Ectodermal cell (in vitro differentiated cells): ENCODE measurements around the gene EXOG.

Experiments
- H3K27ac ChIP-seq: 2 replicates; pipeline ENCODE4 v1.7.0; 2013; ENCODE audit warnings: mild to moderate bottlenecking, low read depth, low read length; ENCODE audit not compliant: insufficient read depth, poor library complexity, severe bottlenecking
- H3K27me3 ChIP-seq: 2 replicates; pipeline ENCODE4 v1.7.0; 2013; ENCODE audit warnings: mild to moderate bottlenecking, low read length; ENCODE audit not compliant: insufficient read depth, control insufficient read depth, poor library complexity, severe bottlenecking
- H3K36me3 ChIP-seq: one replicate; pipeline ENCODE4 v1.7.0; 2013; ENCODE audit warnings: low read length; ENCODE audit not compliant: control insufficient read depth, insufficient read depth
- H3K4me1 ChIP-seq: one replicate; pipeline ENCODE4 v1.7.0; 2013; ENCODE audit warnings: low read length; ENCODE audit not compliant: control insufficient read depth, insufficient read depth
- H3K4me3 ChIP-seq: 2 replicates; pipeline ENCODE4 v1.7.0; 2013; ENCODE audit warnings: low read depth, low read length, control low read depth; ENCODE audit not compliant: insufficient read depth
- H3K9me3 ChIP-seq: 2 replicates; pipeline ENCODE4 v1.7.0; 2013; ENCODE audit warnings: mild to moderate bottlenecking, low read length, moderate library complexity; ENCODE audit not compliant: control insufficient read depth
- WGBS, 2 experiments: methylation state at CpG; one replicate each; pipeline ENCODE4 v1.1.7; 2013; ENCODE audit warnings: missing lambda C conversion rate in 2 of 2; 5-methylcytosine and 5-hydroxymethylcytosine counted together

Gene EXOG

DNA sequence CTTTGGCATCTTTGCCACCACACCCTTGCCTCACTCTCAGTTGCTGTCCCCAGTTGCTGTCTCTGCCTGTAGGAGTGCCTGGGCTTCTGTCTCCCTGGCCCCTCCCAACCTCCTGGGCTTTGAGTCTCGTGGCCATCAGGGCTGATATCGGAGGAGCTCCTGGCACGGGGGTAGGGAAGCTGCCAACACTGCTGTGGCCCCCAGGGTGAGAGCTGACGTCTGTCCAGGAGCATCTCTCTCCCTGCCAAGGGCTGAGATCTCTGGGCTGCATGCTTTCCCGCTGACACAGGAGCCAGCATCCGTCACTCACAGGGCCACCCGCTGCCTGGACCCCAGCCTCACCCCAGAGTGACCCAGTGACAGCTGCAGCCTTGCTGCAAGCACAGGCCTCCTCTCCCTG is 47.4 kb downstream of the EXOG start:
- no peak overlapping the region for H3K4me3 ChIP-seq
- 76 to 81% methylated on average over 7 of the region's 7 CpGs for WGBS, 2 experiments
- H3K9me3 ChIP-seq, result no peaks in the 10 kb centered on the region
- H3K4me1 ChIP-seq, result no peaks in the 10 kb centered on the region
- no peaks in the 10 kb centered on the region for H3K27me3 ChIP-seq
- H3K27ac ChIP-seq, result no peak overlapping the region
- no peaks in the 10 kb centered on the region for H3K36me3 ChIP-seq

DNA sequence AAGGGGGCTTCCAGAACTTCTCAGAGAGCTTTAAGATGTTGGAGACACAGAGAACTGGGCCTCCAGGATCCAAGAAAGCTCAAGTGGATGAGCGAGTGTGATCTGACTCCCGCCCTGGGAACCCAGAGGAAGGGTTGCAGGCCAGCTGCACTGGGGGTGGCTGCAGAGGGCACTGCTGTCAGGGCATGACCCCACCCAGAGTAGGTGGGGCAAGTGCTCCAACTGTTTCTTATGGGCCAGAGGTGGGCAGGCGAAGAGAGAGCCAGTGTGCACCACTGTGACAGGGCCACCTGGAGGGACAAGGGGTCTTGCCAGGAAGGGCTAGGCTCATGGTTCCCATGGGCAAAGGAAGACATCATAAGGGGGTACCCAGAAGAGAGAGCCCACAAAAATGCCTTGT is 48.8 kb downstream of the EXOG start:
- Histone ChIP-seq H3K27ac (no peak overlapping the region), H3K4me3 (no peak overlapping the region), H3K27me3 (no peaks in the 10 kb centered on the region), H3K9me3 (no peaks in the 10 kb centered on the region), H3K4me1 (no peaks in the 10 kb centered on the region), H3K36me3 (no peaks in the 10 kb centered on the region)
- 93 to 95% methylated on average over 3 of the region's 3 CpGs for WGBS, 2 experiments

DNA sequence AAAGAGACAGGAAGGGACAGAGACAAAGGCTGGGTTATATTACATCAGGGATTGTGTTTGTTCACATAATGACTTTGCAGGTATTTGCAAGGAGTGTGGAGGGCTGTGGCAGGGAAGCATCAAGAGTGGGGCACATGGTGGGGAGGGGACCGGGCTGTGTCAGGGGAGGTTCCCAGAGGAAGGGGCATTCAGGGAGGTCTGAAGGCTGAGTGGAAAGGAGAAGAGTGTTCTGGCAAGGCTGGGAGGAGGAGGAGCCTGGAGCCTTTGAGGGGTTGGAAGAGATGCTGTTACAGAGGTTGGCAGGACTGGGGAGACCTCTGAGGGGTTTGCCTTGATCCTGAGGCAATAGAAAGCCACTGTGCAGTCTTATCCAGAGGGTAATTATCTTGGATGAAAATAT is 49.4 kb downstream of the EXOG start:
- Histone ChIP-seq H3K4me3 (no peak overlapping the region), H3K27me3 (no peaks in the 10 kb centered on the region), H3K4me1 (no peaks in the 10 kb centered on the region), H3K27ac (no peak overlapping the region), H3K36me3 (no peaks in the 10 kb centered on the region), H3K9me3 (no peaks in the 10 kb centered on the region)
- WGBS, 2 experiments, result 85 to 96% methylated on average over 1 of the region's 1 CpG

DNA sequence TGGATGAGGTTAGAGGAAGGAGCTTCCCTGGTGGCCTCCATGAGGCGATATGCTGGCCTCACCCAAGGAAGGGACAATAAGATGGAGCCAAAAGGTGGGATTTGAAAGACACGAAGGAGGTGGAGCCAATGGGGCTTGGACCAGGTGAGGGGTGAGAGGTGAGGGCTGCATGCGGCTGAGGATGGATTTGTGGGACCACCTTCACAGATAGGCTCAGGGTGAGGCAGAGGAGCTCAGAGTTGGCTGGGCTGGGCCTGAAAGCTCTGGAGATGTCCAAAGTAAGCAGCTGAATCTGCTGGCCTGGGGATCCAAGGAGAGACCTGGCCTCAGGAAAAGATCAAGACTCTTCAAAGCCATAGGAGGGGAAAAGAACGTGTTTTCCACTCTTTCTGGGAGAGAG is 49.8 kb downstream of the EXOG start:
- H3K4me3 ChIP-seq, result no peak overlapping the region
- H3K27me3 ChIP-seq, result no peaks in the 10 kb centered on the region
- H3K36me3 ChIP-seq, result no peaks in the 10 kb centered on the region
- H3K9me3 ChIP-seq, result no peaks in the 10 kb centered on the region
- H3K4me1 ChIP-seq, result no peaks in the 10 kb centered on the region
- 94 to 95% methylated on average over 4 of the region's 4 CpGs for WGBS, 2 experiments
- no peak overlapping the region for H3K27ac ChIP-seq

DNA sequence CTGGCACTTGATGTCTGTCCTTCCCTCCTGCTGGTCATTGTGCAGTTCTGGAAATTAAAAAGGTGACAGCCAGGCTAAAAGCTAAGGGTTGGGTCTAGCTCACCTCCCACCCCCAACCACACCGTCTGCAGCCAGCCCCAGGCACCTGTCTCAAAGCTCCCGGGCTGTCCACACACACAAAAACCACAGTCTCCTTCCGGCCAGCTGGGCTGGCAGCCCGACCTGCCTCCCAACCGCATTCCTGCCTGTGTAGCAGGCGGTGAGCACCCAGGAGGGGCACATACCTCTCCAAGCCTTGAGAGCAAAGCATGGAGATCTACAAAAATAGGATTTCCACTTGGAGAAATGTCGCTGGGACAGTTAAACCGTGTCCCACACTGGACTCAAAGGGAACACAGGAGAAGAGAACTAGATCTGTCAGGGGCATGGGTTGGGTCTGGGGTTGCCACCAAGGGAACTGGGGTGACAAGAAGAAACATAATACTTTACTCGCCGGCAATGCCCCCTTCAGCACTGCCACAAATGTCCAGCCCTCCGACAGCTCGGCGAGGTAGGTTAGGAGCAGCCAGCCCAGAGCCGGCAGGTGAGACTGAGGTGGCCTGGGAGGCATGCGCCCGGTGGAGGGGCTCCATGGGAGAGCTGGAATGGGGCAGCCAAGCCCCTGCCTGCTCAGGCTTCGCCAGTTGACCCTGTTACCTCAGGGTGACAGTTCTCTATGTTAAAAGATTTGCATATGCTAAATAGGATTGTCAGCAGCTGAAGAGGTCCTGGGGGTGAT is 52.2 kb downstream of the EXOG start:
- H3K27me3 ChIP-seq, result no peaks in the 10 kb centered on the region
- H3K4me1 ChIP-seq, result no peaks in the 10 kb centered on the region
- H3K4me3 ChIP-seq, result no peak overlapping the region
- no peaks in the 10 kb centered on the region for H3K36me3 ChIP-seq
- H3K27ac ChIP-seq, result no peak overlapping the region
- H3K9me3 ChIP-seq, result no peaks in the 10 kb centered on the region
- 77 to 80% methylated on average over 17 of the region's 17 CpGs for WGBS, 2 experiments

DNA sequence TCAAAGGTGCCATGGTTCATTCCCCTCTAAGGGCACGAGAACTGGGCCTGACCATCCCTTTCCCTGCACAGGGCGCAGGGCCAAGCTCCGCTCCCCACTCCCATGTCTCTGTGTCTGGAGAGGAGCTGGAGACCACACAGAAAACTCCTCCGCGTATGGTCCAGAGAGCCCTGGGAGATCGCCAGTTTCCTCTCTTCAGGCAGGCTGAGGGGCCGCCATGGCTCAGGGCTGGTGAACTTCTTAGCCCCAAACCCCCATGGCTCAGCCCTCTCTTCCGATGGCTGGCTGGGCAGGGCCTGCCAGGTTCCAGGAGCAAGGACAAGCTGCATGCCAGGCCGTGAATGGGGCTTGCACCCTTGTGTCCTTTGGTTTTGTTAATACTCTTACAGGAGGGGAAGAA is 52.9 kb downstream of the EXOG start:
- 93 to 94% methylated on average over 9 of the region's 9 CpGs for WGBS, 2 experiments
- no peaks in the 10 kb centered on the region for H3K27me3 ChIP-seq

DNA sequence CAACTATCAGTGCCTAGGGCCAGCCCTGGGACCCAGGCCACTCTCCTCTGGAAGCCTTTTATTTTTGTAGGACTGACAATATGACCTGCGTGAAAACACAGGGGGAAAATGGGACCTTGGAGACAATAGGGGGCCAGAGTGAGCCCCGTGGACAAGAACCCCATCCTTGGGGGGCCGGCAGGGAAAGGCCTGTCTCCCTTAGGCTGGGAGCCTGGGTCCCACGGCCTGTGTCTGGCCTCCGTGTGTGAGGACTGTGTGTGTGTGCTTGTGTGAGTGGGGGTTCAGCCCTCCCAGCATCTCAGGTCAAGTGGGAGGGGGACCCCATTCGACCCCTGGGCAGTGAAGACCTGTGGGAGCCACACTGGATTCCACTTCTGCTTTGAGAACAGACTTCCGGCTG is 53.3 kb downstream of the EXOG start:
- no peak overlapping the region for H3K27ac ChIP-seq

More for the DNA sequence above, 52.9 kb downstream of the EXOG start:
- Histone ChIP-seq H3K4me3 (no peak overlapping the region), H3K27ac (no peak overlapping the region), H3K36me3 (no peaks in the 10 kb centered on the region), H3K4me1 (no peaks in the 10 kb centered on the region), H3K9me3 (no peaks in the 10 kb centered on the region)

DNA sequence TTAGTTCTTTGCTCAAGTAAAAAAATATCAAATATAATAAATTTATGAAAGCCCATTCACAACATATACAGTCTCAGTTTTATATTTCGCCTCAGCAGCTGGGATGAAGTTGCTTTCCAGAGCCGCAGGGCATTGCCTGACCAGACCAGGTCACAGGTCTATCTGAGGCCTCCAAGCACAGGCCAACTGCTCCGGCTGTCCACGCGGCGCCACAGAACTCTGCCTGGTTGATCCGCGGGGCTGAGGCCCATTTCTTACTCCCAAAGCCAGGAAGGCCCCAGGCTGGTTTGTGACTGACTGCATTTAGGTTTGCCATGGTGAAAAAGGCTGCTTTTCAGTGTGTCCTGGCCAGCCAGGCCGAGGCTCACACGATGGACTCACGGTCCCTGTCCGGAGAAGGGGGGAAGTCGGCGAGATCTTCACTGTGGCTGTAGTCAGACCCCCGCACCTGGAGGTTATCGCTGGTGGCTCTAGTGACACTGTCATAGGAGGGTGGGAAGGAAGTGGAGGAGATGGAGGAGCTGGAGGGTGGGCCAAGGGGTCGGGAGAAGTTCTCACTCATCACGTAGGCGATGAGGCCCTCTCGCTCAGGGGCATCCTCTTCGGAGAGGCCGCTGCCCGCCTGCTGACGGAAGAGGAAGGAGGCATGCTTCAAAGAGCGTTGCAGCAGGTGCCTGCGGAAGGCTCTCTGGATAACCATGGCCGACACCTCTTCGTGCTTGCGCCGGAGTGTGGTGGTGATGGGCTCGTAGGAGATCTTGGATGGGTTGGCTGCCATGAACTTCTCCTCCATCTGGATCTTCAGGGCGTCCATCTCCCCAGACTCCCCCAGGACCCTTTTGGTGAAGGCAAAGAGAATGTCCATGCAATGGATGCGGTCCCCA is 54.1 kb downstream of the EXOG start:
- Histone ChIP-seq H3K4me1 (no peaks in the 10 kb centered on the region), H3K27ac (no peak overlapping the region), H3K9me3 (no peaks in the 10 kb centered on the region), H3K27me3 (no peaks in the 10 kb centered on the region), H3K4me3 (no peak overlapping the region), H3K36me3 (no peaks in the 10 kb centered on the region)
- WGBS, 2 experiments, result 96 to 97% methylated on average over 33 of the region's 33 CpGs

More for the DNA sequence above, 53.3 kb downstream of the EXOG start:
- no peaks in the 10 kb centered on the region for H3K36me3 ChIP-seq
- 93 to 94% methylated on average over 7 of the region's 7 CpGs for WGBS, 2 experiments
- H3K4me1 ChIP-seq, result no peaks in the 10 kb centered on the region
- H3K9me3 ChIP-seq, result no peaks in the 10 kb centered on the region
- no peaks in the 10 kb centered on the region for H3K27me3 ChIP-seq
- no peak overlapping the region for H3K4me3 ChIP-seq

DNA sequence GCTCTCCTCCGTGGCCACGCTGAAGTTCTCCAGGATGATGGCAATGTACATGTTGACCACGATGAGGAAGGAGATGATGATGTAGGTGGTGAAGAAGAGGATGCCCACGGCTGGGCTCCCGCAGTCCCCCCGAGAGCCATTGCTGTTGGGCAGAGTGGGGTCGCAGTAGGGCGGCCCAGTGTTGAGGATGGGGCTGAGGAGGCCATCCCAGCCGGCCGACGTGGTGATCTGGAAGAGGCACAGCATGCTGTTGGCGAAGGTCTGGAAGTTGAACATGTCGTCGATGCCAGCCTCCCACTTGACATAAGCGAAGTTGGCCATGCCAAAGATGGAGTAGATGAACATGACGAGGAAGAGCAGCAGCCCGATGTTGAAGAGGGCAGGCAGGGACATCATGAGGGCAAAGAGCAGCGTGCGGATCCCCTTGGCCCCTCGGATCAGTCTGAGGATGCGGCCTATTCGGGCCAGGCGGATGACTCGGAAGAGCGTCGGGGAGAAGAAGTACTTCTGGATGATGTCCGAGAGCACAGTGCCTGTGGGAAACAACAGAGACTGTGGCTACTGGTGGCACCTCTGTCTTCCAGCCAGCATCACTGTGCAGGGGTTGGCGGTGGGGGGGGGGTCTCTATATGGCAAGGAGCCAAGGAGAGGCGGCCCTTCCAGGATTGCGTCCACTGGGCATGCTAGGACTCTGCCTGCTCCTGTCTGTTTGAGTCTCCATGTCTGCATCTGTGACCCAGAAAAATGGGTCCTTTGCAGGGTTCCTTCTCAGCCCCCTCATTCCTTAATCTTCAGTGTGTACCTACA is 55.1 kb downstream of the EXOG start:
- Histone ChIP-seq H3K9me3 (no peaks in the 10 kb centered on the region), H3K27ac (no peak overlapping the region), H3K27me3 (no peaks in the 10 kb centered on the region), H3K36me3 (no peaks in the 10 kb centered on the region), H3K4me1 (no peaks in the 10 kb centered on the region), H3K4me3 (no peak overlapping the region)
- WGBS, 2 experiments, result 94 to 95% methylated on average over 30 of the region's 30 CpGs

DNA sequence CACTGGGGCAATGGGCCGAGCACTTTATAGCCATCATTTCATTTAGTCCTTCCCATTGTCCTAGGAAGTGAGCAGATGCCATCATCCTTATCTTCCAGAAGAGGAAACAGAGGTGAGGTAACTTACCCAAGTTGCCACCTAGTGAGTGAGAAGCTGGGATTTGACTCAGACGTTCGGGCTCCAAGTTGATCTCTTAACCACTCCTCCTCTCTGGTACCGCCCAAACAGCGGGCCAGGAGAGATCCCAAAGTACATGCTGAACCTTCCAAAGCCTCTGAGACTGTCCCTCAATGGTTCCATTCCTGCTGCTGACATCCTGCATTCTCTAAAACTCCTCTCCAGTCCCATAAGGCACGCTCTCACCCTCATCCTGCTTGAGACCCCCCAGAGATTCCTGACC is 56.2 kb downstream of the EXOG start:
- no peaks in the 10 kb centered on the region for H3K27me3 ChIP-seq
- no peak overlapping the region for H3K27ac ChIP-seq
- 82 to 87% methylated on average over 6 of the region's 6 CpGs for WGBS, 2 experiments
- no peaks in the 10 kb centered on the region for H3K9me3 ChIP-seq
- no peak overlapping the region for H3K4me3 ChIP-seq
- no peaks in the 10 kb centered on the region for H3K36me3 ChIP-seq
- H3K4me1 ChIP-seq, result no peaks in the 10 kb centered on the region
